GM12878 (cell line): Measurements from ENCODE around the gene SRRM5. TPM values are rescaled to one million over a fixed set of nuclear protein-coding genes. Genes with fewer than 3 reads are reported as not detected.
A peak's percentile ranks its signal among the peaks of the same experiment; 100 is the strongest.

Experiments
- ASH2L ChIP-seq: fragments of 300-600, 200-600 bp; sonication (generic); IDR thresholded peaks from 2 replicates; pipeline ENCODE4 v1.6.1; 2017; ENCODE audit warnings: low read depth, mild to moderate bottlenecking, borderline replicate concordance
- CHD1 ChIP-seq: IDR thresholded peaks from 2 replicates; pipeline ENCODE4 v1.6.1; 2012; ENCODE audit warnings: low read depth, low read length, improper control_type of control experiment
- FOS ChIP-seq: IDR thresholded peaks from 3 replicates; pipeline ENCODE4 v1.6.1; 2011; ENCODE audit warnings: borderline replicate concordance; ENCODE audit not compliant: insufficient read length; ENCODE audit errors: extremely low read depth
- FOXM1 ChIP-seq: IDR thresholded peaks from 2 replicates; pipeline ENCODE4 v1.6.1; 2012; ENCODE audit warnings: low read depth, mild to moderate bottlenecking, inconsistent platforms, low read length, moderate library complexity
- GABPA ChIP-seq: IDR thresholded peaks from 2 replicates; pipeline ENCODE4 v1.6.1; 2014; ENCODE audit warnings: antibody characterized with exemption, low read depth, mild to moderate bottlenecking, inconsistent platforms
- HCFC1 ChIP-seq: fragments of 150-350 bp; IDR thresholded peaks from 2 replicates; pipeline ENCODE4 v1.6.1; 2014; ENCODE audit warnings: low read length
- KAT2A ChIP-seq: conservative IDR thresholded peaks from 2 replicates; pipeline ENCODE4 v1.6.1; 2011; ENCODE audit warnings: low read depth, low read length; ENCODE audit not compliant: control insufficient read depth
- MEF2B ChIP-seq: fragments of 450-650 bp; IDR thresholded peaks from 2 replicates; pipeline ENCODE4 v1.6.1; 2018; ENCODE audit warnings: mild to moderate bottlenecking, moderate library complexity; ENCODE audit not compliant: partially characterized antibody, poor library complexity, severe bottlenecking
- MTA3 ChIP-seq: IDR thresholded peaks from 2 replicates; pipeline ENCODE4 v1.6.1; 2012; ENCODE audit warnings: low read length, inconsistent platforms, borderline replicate concordance
- NR2C1 ChIP-seq: fragments of 450-650 bp; IDR thresholded peaks from 2 replicates; pipeline ENCODE4 v1.6.1; 2017; ENCODE audit warnings: antibody characterized with exemption, mild to moderate bottlenecking, moderate library complexity
- NR2C2 ChIP-seq: IDR thresholded peaks from 2 replicates; pipeline ENCODE4 v1.6.1; 2011; ENCODE audit warnings: borderline replicate concordance, low read depth; ENCODE audit not compliant: control insufficient read depth, insufficient read length
- RAD51 ChIP-seq: fragments of 450-650 bp; IDR thresholded peaks from 2 replicates; pipeline ENCODE4 v1.6.1; 2016; ENCODE audit warnings: moderate library complexity, mild to moderate bottlenecking, inconsistent platforms
- SIN3A ChIP-seq: IDR thresholded peaks from 2 replicates; pipeline ENCODE4 v1.6.1; 2012; ENCODE audit warnings: low read depth, low read length, improper control_type of control experiment
- SMAD5 ChIP-seq: IDR thresholded peaks from 2 replicates; pipeline ENCODE4 v1.6.1; 2016; ENCODE audit warnings: antibody characterized with exemption, low read depth
- SREBF2 ChIP-seq: IDR thresholded peaks from 2 replicates; pipeline ENCODE4 v1.6.1; 2012; ENCODE audit warnings: mild to moderate bottlenecking, low read length
- SRF ChIP-seq, 2 experiments: IDR thresholded peaks; 2 replicates each; pipeline ENCODE4 v1.6.1; 2011; ENCODE audit warnings: low read depth in 2 of 2, low read length in 2 of 2, mild to moderate bottlenecking in 1 of 2, moderate library complexity in 1 of 2
- SUPT20H ChIP-seq: IDR thresholded peaks from 2 replicates; pipeline ENCODE4 v1.6.1; 2011; ENCODE audit warnings: low read depth, mild to moderate bottlenecking, low read length, moderate library complexity, borderline replicate concordance; ENCODE audit not compliant: control insufficient read depth
- ZBTB33 ChIP-seq: fragments of 450-650 bp; IDR thresholded peaks from 2 replicates; pipeline ENCODE4 v1.6.1; 2017; ENCODE audit warnings: mild to moderate bottlenecking
- ZNF217 ChIP-seq: fragments of 450-650 bp; IDR thresholded peaks from 2 replicates; pipeline ENCODE4 v1.6.1; 2017; ENCODE audit warnings: antibody characterized with exemption, mild to moderate bottlenecking
- ZNF274 ChIP-seq: IDR thresholded peaks from one replicate; pipeline ENCODE4 v1.8.0; 2011; ENCODE audit not compliant: insufficient read length, insufficient read depth
- polyA plus RNA-seq, 11 experiments: library from polyadenylated mRNA; depleted of rRNA in 4 of 11; unstranded in 6 of 11; stranded (reverse) in 5 of 11; fragments of >200 nt; fragmentation: Nextera tagmentation in 4 of 11; fragmentation: Illumina TruSeq in 1 of 11; extraction: Ambion mirVana in 4 of 11; extraction: Trizol in 1 of 11; gene quantifications; 1 replicate in 1 of 11; 2 replicates in 10 of 11; pipeline versions ENCODE4 v1.2.1 to v1.2.3, GENCODE V29; 2011 to 2016; ENCODE audit warnings: inconsistent platforms in 2 of 11, missing spikeins in 2 of 11, low read depth in 1 of 11
- total RNA-seq, 4 experiments: library from RNA; depleted of rRNA in 3 of 4; stranded (reverse); fragments of >200 nt in 3 of 4; fragmentation: Illumina TruSeq in 1 of 4; extraction: Trizol in 1 of 4; gene quantifications; 2 replicates each; pipeline versions ENCODE4 v1.2.1 to v1.2.3, GENCODE V29; 2013 to 2021
- TF ChIP-seq, protein P1 (sequence below): IDR thresholded peaks from 2 replicates; pipeline ENCODE4 v1.6.1; 2011; ENCODE audit warnings: low read depth, low read length, improper control_type of control experiment, borderline replicate concordance
- TF ChIP-seq, protein P2 (sequence below): fragments of 150-350 bp; IDR thresholded peaks from 2 replicates; pipeline ENCODE4 v1.6.1; 2014; ENCODE audit warnings: mild to moderate bottlenecking, low read depth, low read length
- TF ChIP-seq, protein P3 (sequence below): fragments of 450-650 bp; IDR thresholded peaks from 2 replicates; pipeline ENCODE4 v1.6.1; 2017; ENCODE audit warnings: mild to moderate bottlenecking, low read depth, inconsistent platforms; ENCODE audit not compliant: poor library complexity, severe bottlenecking
- TF ChIP-seq, protein P4 (sequence below): IDR thresholded peaks from 2 replicates; pipeline ENCODE4 v1.6.1; 2012; ENCODE audit warnings: low read depth, low read length, improper control_type of control experiment

The SRRM5 gene
- total and polyA plus RNA-seq, 10 of the 15 experiments (the other 5 are each of a cell fraction or from before 2014, with no cell fraction given), result 0.06 to 0.38 (median 0.24) TPM; not detected in 2

DNA sequence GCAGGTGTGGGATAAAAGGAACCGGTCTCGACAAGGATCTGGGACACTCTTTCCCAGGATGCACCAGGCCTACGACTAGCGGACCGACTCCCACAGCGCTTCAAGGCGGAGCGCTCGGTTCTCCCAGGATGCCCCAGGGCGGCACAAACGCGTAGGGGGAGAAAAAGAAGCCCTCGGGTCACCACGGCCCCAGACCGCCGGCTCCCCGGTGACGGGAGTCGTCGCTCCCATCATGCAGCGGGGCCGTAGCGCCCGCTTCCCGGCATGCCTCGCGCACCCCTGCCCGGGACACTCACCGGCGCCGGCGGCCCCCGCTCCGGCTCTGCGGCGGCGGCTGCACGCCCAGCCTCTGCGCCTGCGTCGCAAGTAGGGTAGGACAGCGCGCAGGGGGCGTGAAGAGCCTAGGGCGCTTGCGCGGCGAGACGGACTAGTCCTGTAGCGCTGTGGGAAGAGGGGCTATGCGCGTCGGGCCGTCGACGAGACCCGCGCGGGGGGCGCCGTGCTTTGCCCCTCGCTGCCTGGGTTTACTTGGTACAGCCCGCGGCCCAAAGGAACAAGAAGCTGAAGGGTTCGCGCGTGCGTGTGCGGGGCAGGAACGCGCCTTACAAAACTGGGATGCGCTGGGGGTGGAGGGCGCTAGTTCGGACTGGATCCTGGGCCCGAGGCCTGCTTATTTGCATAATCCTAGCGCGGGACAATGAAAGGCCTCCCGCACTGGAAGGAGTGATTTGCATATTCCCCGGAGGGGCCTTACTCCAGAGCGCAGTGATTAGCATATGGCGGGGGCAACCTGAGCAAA lies 7.6 kb downstream of the SRRM5 start, which contains the start of gene ZNF428 (continued):
- TF ChIP-seq, protein P1, sequence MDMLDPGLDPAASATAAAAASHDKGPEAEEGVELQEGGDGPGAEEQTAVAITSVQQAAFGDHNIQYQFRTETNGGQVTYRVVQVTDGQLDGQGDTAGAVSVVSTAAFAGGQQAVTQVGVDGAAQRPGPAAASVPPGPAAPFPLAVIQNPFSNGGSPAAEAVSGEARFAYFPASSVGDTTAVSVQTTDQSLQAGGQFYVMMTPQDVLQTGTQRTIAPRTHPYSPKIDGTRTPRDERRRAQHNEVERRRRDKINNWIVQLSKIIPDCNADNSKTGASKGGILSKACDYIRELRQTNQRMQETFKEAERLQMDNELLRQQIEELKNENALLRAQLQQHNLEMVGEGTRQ, result no peak
- TF ChIP-seq GABPA (no peak), MEF2B (peak; percentile 49), SMAD5 (peak; percentile 84), ZNF274 (no peak), ASH2L (peak; percentile 79; the same call in 1 of the 2 replicates), HCFC1 (peak; percentile 38), RAD51 (no peak), SUPT20H (no peak), MTA3 (no peak), NR2C1 (no peak), FOXM1 (no peak), NR2C2 (no peak), KAT2A (no peak), FOS (no peak), CHD1 (no peak), ZNF217 (no peak; the same call in 1 of the 2 replicates), SIN3A (no peak), SRF (IDR thresholded peaks at IDR 0.05; ENCODE audit: low read depth in 2 of 2, low read length in 2 of 2) (no peak), SREBF2 (no peak), ZBTB33 (no peak; the same call in 1 of the 2 replicates)
- TF ChIP-seq, protein P2, sequence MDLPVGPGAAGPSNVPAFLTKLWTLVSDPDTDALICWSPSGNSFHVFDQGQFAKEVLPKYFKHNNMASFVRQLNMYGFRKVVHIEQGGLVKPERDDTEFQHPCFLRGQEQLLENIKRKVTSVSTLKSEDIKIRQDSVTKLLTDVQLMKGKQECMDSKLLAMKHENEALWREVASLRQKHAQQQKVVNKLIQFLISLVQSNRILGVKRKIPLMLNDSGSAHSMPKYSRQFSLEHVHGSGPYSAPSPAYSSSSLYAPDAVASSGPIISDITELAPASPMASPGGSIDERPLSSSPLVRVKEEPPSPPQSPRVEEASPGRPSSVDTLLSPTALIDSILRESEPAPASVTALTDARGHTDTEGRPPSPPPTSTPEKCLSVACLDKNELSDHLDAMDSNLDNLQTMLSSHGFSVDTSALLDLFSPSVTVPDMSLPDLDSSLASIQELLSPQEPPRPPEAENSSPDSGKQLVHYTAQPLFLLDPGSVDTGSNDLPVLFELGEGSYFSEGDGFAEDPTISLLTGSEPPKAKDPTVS, result no peak
- TF ChIP-seq, protein P3, sequence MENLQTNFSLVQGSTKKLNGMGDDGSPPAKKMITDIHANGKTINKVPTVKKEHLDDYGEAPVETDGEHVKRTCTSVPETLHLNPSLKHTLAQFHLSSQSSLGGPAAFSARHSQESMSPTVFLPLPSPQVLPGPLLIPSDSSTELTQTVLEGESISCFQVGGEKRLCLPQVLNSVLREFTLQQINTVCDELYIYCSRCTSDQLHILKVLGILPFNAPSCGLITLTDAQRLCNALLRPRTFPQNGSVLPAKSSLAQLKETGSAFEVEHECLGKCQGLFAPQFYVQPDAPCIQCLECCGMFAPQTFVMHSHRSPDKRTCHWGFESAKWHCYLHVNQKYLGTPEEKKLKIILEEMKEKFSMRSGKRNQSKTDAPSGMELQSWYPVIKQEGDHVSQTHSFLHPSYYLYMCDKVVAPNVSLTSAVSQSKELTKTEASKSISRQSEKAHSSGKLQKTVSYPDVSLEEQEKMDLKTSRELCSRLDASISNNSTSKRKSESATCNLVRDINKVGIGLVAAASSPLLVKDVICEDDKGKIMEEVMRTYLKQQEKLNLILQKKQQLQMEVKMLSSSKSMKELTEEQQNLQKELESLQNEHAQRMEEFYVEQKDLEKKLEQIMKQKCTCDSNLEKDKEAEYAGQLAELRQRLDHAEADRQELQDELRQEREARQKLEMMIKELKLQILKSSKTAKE, result no peak
- TF ChIP-seq, protein P4, sequence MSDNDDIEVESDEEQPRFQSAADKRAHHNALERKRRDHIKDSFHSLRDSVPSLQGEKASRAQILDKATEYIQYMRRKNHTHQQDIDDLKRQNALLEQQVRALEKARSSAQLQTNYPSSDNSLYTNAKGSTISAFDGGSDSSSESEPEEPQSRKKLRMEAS, result peak; percentile 48; the same call in 1 of the 2 replicates
